Endothelial cell of coronary artery (primary cell): Measurements from ENCODE around the gene RHBDD3. TPM values are rescaled to one million over a fixed set of nuclear protein-coding genes. Genes with fewer than 3 reads are reported as not detected.

Experiments used
- total RNA-seq: library from RNA; depleted of rRNA; stranded (reverse); fragments of >200 nt; gene quantifications from 2 replicates; pipeline ENCODE4 v1.2.3, GENCODE V29; 2014

The RHBDD3 gene
- 14.5 and 14.7 TPM in 2 replicates for total RNA-seq

DNA sequence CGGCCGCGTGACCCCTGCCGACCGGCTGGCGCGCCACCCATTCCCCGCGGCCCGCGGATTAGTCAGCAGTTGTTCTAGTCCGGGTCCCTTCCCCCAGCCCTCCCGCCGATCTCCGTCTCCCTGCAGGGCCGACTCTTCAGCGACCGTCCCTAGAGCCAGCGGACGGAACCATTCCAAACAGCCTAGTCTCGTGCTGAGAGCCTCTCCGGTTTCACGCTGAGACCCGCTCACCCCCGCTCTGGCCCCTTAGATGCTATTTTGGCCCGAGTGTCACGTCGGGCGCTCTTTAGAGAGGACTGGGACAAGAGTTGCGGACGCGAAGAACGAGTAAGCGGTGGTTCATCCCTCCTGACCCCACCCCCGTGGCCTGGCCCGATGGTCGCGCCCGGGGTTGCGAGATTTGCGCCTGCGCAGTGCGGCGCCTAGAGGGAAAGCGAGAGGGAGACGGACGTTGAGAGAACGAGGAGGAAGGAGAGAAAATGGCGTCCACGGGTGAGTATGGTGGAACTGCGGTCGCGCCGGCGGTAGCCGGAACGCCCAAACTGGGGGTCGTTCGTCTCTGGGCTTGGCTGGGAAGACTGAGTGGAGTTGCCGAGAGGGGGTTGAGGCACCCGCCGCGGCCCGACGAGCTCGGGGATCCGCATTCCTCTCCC lies at the start of gene RHBDD3, which contains the start of gene EWSR1:
RHBDD3 (minus strand) TSS at position 124 of the 653 bp plus-strand sequence. CDS start 2,355 bp downstream, outside the sequence.
EWSR1 (plus strand) TSS at position 411 of the 653 bp plus-strand sequence; CDS start at position 480, 69 bp downstream.

DNA sequence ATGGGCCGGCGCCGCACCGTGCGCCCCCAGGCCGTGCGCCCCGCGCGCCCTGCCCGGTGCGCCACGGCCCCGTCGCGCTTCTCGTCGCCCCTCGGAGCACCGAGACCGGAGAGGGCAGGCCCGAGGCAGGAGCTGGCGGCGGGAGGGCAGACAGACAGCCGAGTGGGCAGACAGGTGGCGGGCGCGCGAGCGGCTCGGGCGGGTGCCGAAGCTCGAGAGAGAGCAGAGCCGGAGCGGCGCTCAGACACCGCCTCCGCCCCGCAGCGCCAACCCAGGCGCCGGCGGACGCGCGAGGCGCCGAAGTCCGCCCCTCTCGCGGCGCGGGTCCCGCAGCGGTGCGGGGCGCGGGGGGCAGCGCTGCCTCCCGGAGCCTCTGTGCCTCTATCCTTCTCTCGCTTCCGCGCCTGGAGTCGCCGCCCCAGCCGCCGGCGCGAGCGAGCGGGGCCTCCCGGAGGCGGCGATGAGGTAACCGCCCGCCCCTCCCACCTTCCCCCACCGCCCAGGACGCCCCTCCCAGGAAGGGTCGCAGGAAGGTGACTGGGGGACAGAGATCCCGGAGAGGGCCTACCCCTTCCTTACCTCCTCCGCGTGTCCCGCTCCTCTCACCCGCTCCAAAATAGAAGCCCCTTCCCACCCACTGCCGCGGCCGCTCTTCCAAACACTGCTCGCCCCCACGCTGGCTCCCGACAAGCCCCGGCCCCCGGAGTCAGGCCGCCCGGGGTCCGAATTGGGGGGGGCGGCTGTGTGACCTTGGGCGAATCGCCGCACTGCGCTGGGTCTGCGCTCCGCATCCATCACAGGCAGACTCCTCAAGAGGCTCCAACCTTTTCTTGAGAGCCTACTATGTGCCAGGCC lies 47.7 kb upstream of the RHBDD3 start, which contains the start of gene RASL10A:
RASL10A (minus strand) TSS at position 412 of the 855 bp plus-strand sequence. CDS start 451 bp downstream, outside the sequence.

DNA sequence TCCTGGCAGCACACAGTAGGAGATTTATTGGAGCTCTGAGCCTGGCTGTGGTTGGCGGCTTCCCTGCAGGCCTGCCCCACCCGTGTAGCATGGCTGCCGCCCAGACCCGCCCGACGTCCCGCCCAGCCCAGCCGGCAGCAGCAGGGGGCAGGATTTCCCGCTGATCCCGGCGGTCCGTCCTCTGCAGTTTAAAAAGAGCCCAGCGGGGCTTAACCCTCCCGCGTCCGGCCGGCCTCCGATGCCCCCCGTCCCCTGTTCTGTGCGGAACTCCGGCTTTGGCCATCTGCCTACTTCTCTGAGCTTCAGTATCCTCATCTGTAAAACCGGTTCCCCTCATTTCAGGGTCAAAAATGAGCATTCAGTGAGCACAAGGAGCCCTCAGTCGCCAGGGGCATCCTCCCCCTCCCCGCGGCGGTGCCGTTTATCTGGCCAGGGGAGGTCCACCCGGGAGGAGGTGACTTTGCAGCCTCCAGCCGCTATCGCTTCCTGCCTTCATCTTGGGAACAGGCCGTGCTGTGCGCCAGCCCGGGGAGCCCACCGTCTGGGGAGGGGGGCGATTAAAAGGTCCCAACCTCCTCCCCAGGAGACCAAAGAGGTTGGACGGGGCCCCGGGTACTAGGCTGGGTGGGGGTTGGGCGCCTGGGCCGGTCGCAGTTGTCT lies 38.5 kb upstream of the RHBDD3 start, which contains the start of gene GAS2L1:
GAS2L1 (plus strand) TSS at position 476 of the 660 bp plus-strand sequence. CDS start 1,456 bp downstream, outside the sequence.

Other genes with a start within 250 kb of the RHBDD3 start
- gene C22orf31, start 206.2 kb downstream of the RHBDD3 start, total RNA-seq: not detected in 2 replicates
- gene KREMEN1, start 194.9 kb downstream of the RHBDD3 start, total RNA-seq: 0.27 and 0.38 TPM in 2 replicates
- gene EMID1, start 62.1 kb downstream of the RHBDD3 start, total RNA-seq: not detected in 2 replicates
- 140 and 162 TPM in 2 replicates for gene EWSR1, start 287 bp upstream of the RHBDD3 start, total RNA-seq
- gene GAS2L1, start 38.7 kb upstream of the RHBDD3 start, total RNA-seq: 14.7 and 23.1 TPM in 2 replicates
- gene RASL10A, start 47.7 kb upstream of the RHBDD3 start, total RNA-seq: 0.09 and 0.72 TPM in 2 replicates
- gene AP1B1, start 120.6 kb upstream of the RHBDD3 start, total RNA-seq: 87.8 and 98.3 TPM in 2 replicates
- not detected in 2 replicates for gene RFPL1, start 170.6 kb upstream of the RHBDD3 start, total RNA-seq
- gene NEFH, start 212.2 kb upstream of the RHBDD3 start, total RNA-seq: 0.56 and 0.63 TPM in 2 replicates